HCT116 (cell line): Measurements from ENCODE around the gene HLA-DMA. TPM values are rescaled to one million over a fixed set of nuclear protein-coding genes. Genes with fewer than 3 reads are reported as not detected.
A peak's percentile ranks its signal among the peaks of the same experiment; 100 is the strongest.

ENCODE experiments used
- ATAC-seq: fragments of 200-7000 bp; cut with Tn5 transposase; 2 replicates; pipeline ENCODE4 v1.9.1; 2020; ENCODE audit warnings: mild to moderate bottlenecking, moderate library complexity
- BruUV-seq: library from RNA; stranded (reverse); fragments of 400-500 nt; replicated peaks from 2 replicates; lab custom pipeline; 2021; lab: Mats Ljungman, UMichigan
- CTCF ChIA-PET: fragments of 300-600 bp; sonication (Branson Sonifier 250); formaldehyde crosslinking; loops from one replicate; lab custom pipeline; 2021; ENCODE audit warnings: antibody characterized with exemption; lab: Charles Lee
- POLR2A ChIA-PET: fragments of 300-600, 350-600 bp; sonication (Branson Sonifier 250); formaldehyde crosslinking; loops from one replicate; lab custom pipeline; 2021; ENCODE audit warnings: antibody characterized with exemption; lab: Charles Lee
- RAD21 ChIA-PET, 2 experiments: fragments of 300-600 bp; sonication (Branson Sonifier 250); formaldehyde crosslinking; loops; one replicate each; lab custom pipeline; 2023; ENCODE audit warnings: low total read pairs in 2 of 2; ENCODE audit not compliant: uncharacterized antibody in 2 of 2, unreplicated experiment in 2 of 2, low non-redundant PET in 1 of 2; lab: Charles Lee
- DNase-seq: peaks from one replicate; pipeline ENCODE4 v3.0.0-alpha.2; 2010; ENCODE audit warnings: low read depth, low spot score
- H2AFZ ChIP-seq: fragments of 200-600 bp; shearing (Covaris generic), sonication (generic); 2 replicates; pipeline ENCODE4 v1.6.1; 2017; ENCODE audit warnings: low read depth, mixed run types, mixed read lengths, antibody characterized with exemption, low read length; ENCODE audit not compliant: poor library complexity, severe bottlenecking
- H3K27ac ChIP-seq: 2 replicates; pipeline ENCODE4 v1.5.1; 2012; ENCODE audit warnings: low read depth, low read length
- H3K27me3 ChIP-seq: fragments of 200-600 bp; sonication (generic); 2 replicates; pipeline ENCODE4 v1.6.1; 2016; ENCODE audit warnings: mixed run types, low read length, mixed read lengths; ENCODE audit not compliant: insufficient read depth
- H3K36me3 ChIP-seq, 2 experiments: fragments of 200-500 bp in 1 of 2; fragments of 200-600 bp in 1 of 2; sonication (Bioruptor generic) in 1 of 2; sonication (generic) in 1 of 2; 2 replicates each; pipeline versions ENCODE4 v1.5.1 to v1.6.1; 2014 to 2016; ENCODE audit warnings: low read length in 2 of 2, inconsistent platforms in 1 of 2, mixed read lengths in 1 of 2, mixed run types in 1 of 2; ENCODE audit not compliant: insufficient read depth in 2 of 2, control insufficient read depth in 1 of 2
- H3K4me1 ChIP-seq, 2 experiments: fragments of 200-600 bp in 1 of 2; sonication (generic) in 1 of 2; 2 replicates each; pipeline versions ENCODE4 v1.5.1 to v1.6.1; 2012 to 2017; ENCODE audit warnings: low read length in 2 of 2, inconsistent platforms in 1 of 2, mild to moderate bottlenecking in 1 of 2, mixed read lengths in 1 of 2, mixed run types in 1 of 2, moderate library complexity in 1 of 2; ENCODE audit not compliant: insufficient read depth in 2 of 2, control insufficient read depth in 1 of 2
- H3K4me2 ChIP-seq: fragments of 200-600 bp; sonication (generic); 2 replicates; pipeline ENCODE4 v1.6.1; 2017; ENCODE audit warnings: mixed run types, low read length, mixed read lengths
- H3K4me3 ChIP-seq, 2 experiments: fragments of 200-600 bp in 1 of 2; sonication (generic) in 1 of 2; replicated peaks in 1 of 2; 2 replicates each; pipeline ENCODE4 v1.5.1; 2011 to 2016; ENCODE audit warnings: low read length in 2 of 2, control low read depth in 1 of 2, low read depth in 1 of 2, mild to moderate bottlenecking in 1 of 2, mixed read lengths in 1 of 2, mixed run types in 1 of 2
- H3K79me2 ChIP-seq: fragments of 200-600 bp; sonication (generic); 2 replicates; pipeline ENCODE4 v1.6.1; 2017; ENCODE audit warnings: mild to moderate bottlenecking, mixed run types, low read length, moderate library complexity, mixed read lengths; ENCODE audit not compliant: insufficient read depth
- H3K9ac ChIP-seq: fragments of 200-600 bp; sonication (generic); 2 replicates; pipeline ENCODE4 v1.6.1; 2016; ENCODE audit warnings: low read length, mixed read lengths
- H3K9me2 ChIP-seq: fragments of 200-600 bp; sonication (generic), shearing (Covaris generic); 2 replicates; pipeline ENCODE4 v1.6.1; 2017; ENCODE audit warnings: mixed run types, mild to moderate bottlenecking, moderate library complexity; ENCODE audit not compliant: insufficient read depth
- H3K9me3 ChIP-seq, 2 experiments: fragments of 200-500 bp in 1 of 2; fragments of 200-600 bp in 1 of 2; sonication (Bioruptor generic) in 1 of 2; sonication (generic) in 1 of 2; 2 replicates each; pipeline ENCODE4 v1.6.1; 2014 to 2017; ENCODE audit warnings: low read length in 2 of 2, mixed read lengths in 2 of 2, inconsistent platforms in 1 of 2, low read depth in 1 of 2, mild to moderate bottlenecking in 1 of 2, mixed run types in 1 of 2, moderate library complexity in 1 of 2; ENCODE audit not compliant: control insufficient read depth in 1 of 2, insufficient read depth in 1 of 2
- H4K20me1 ChIP-seq: fragments of 200-600 bp; sonication (generic), shearing (Covaris generic); 2 replicates; pipeline ENCODE4 v1.6.1; 2017; ENCODE audit warnings: mixed run types, mild to moderate bottlenecking, moderate library complexity; ENCODE audit not compliant: insufficient read depth
- ATF3 ChIP-seq: IDR thresholded peaks from 2 replicates; pipeline ENCODE4 v1.6.1; 2012
- CBX3 ChIP-seq: IDR thresholded peaks from 2 replicates; pipeline ENCODE4 v1.6.1; 2012; ENCODE audit warnings: low read depth
- CTCF ChIP-seq, 3 experiments: fragments of 200-600 bp in 1 of 3; sonication (generic) in 1 of 3; IDR thresholded peaks in 2 of 3; conservative IDR thresholded peaks in 1 of 3; 2 replicates each; pipeline ENCODE4 v1.5.1; 2012 to 2017; ENCODE audit warnings: low read depth in 2 of 3, low read length in 2 of 3, antibody characterized with exemption in 1 of 3, borderline replicate concordance in 1 of 3, control low read depth in 1 of 3, mild to moderate bottlenecking in 1 of 3, mixed read lengths in 1 of 3, mixed run types in 1 of 3, moderate library complexity in 1 of 3; ENCODE audit not compliant: insufficient read depth in 1 of 3
- ELF1 ChIP-seq: IDR thresholded peaks from 2 replicates; pipeline ENCODE4 v1.6.1; 2012; ENCODE audit warnings: low read depth, borderline replicate concordance
- POLR2A ChIP-seq: IDR thresholded peaks from 2 replicates; pipeline ENCODE4 v1.7.0; 2011; ENCODE audit warnings: borderline replicate concordance; ENCODE audit not compliant: insufficient read depth, insufficient read length; ENCODE audit errors: extremely low read depth
- RAD21 ChIP-seq: IDR thresholded peaks from 2 replicates; pipeline ENCODE4 v1.6.1; 2012; ENCODE audit warnings: low read depth, mild to moderate bottlenecking
- REST ChIP-seq: IDR thresholded peaks from 2 replicates; pipeline ENCODE4 v1.6.1; 2012; ENCODE audit warnings: low read depth
- SRF ChIP-seq: IDR thresholded peaks from 2 replicates; pipeline ENCODE4 v1.6.1; 2012; ENCODE audit warnings: low read depth
- YY1 ChIP-seq: IDR thresholded peaks from 2 replicates; pipeline ENCODE4 v1.6.1; 2011; ENCODE audit warnings: low read length, low read depth, moderate library complexity, mild to moderate bottlenecking; ENCODE audit not compliant: insufficient replicate concordance; ENCODE audit errors: extremely low read depth
- ZBTB33 ChIP-seq: IDR thresholded peaks from 2 replicates; pipeline ENCODE4 v1.6.1; 2011; ENCODE audit warnings: mild to moderate bottlenecking, low read length, moderate library complexity; ENCODE audit not compliant: insufficient replicate concordance; ENCODE audit errors: extremely low read depth
- ZFX ChIP-seq: fragments of 450-650 bp; IDR thresholded peaks from 2 replicates; pipeline ENCODE4 v1.6.1; 2017
- intact Hi-C: fragments of 100-400 bp; cut with micrococcal nuclease; formaldehyde crosslinking; loops from 2 replicates; pipeline ENCODE4 v1.10.0; 2022
- total RNA-seq: library from RNA; stranded (reverse); gene quantifications from one replicate; pipeline ENCODE4 v1.2.1, GENCODE V29; 2021; ENCODE audit not compliant: unreplicated experiment

Gene HLA-DMA
- total RNA-seq, 1 experiment from 2014 or later, result 12.1 TPM

GRCh38 chr6:32933661-32934085 is 19.2 kb downstream of the HLA-DMA start:
- POLR2A ChIA-PET, result interaction anchor here (0.6 to 2.1 kb wide), 3 partner anchors 19 to 51 kb away, joined by 3 to 18 read pairs (median 5); partner anchors contain the start of gene HLA-DMA

More at GRCh38 chr6:32933661-32934085, 19.2 kb downstream of the HLA-DMA start:
- CTCF ChIA-PET, result interaction anchor here (0.6 to 3.7 kb wide), 35 partner anchors 8 to 315 kb away, joined by 3 to 79 read pairs (median 5); partner anchors contain the start of genes BRD2, HLA-DMA, HLA-DOA and PSMB9
- RAD21 ChIA-PET, result interaction anchor here (0.9 to 1.4 kb wide), 3 partner anchors 48 to 51 kb away, joined by 3 to 10 read pairs (median 8); no protein-coding TSS in a partner anchor
- H3K4me1 ChIP-seq, result no peaks in the 10 kb centered on the region; a peak in 1 of 4 replicates
- H3K36me3 ChIP-seq, result no peaks in the 10 kb centered on the region
- H3K4me2 ChIP-seq, result no peak overlapping the region
- intact Hi-C loops, result loop anchor here (1.0 to 5.0 kb wide), 2 partner anchors 46 to 51 kb away; no protein-coding TSS in a partner anchor
- H4K20me1 ChIP-seq, result no peaks in the 10 kb centered on the region
- H2AFZ ChIP-seq, result no peak overlapping the region
- no peaks in the 10 kb centered on the region for H3K9me3 ChIP-seq
- DNase-seq (peak; percentile 56), ATAC-seq (peak; percentile 92)
- no peaks in the 10 kb centered on the region for H3K9me2 ChIP-seq
- BruUV-seq, result no TSS peak
- H3K9ac ChIP-seq, result no peak overlapping the region
- H3K27me3 ChIP-seq, result no peaks in the 10 kb centered on the region
- no peak overlapping the region for H3K4me3 ChIP-seq
- H3K27ac ChIP-seq, result no peak overlapping the region
- TF ChIP-seq CBX3, result no peak
- TF ChIP-seq POLR2A, result no peak
- peak; percentile 82 to 90 (median 90) for TF ChIP-seq CTCF (IDR thresholded peaks at IDR 0.05 in 2 of 3, conservative IDR thresholded peaks at IDR 0.05 in 1 of 3; ENCODE audit: borderline replicate concordance in 1 of 3, insufficient read depth in 1 of 3, low read depth in 2 of 3, low read length in 2 of 3)
- no peak for TF ChIP-seq ATF3
- TF ChIP-seq ELF1, result no peak
- TF ChIP-seq ZFX, result no peak
- peak; percentile 74 for TF ChIP-seq RAD21
- no peak for TF ChIP-seq SRF
- TF ChIP-seq REST, result no peak
- TF ChIP-seq ZBTB33, result no peak
- peak; percentile 38 for TF ChIP-seq YY1
- H3K79me2 ChIP-seq, result no peaks in the 10 kb centered on the region
